NCI-H1092 (cell line): Measurements from ENCODE around the gene FBXO44.

Experiments used
- DNase-seq: peaks from one replicate; lab custom pipeline; 2025; lab: John Stamatoyannopoulos, UW

Gene FBXO44

GRCh38 chr1:11708554-11709350 is 54.1 kb downstream of the FBXO44 start:
- DNase-seq, result no peak

GRCh38 chr1:11711490-11711889 is 56.8 kb downstream of the FBXO44 start:
- DNase-seq, result no peak

- DNase-seq, result no peak
Observed at GRCh38 chr1:11712285-11712684, 57.6 kb downstream of the FBXO44 start.
